HG02840 (cell line): ENCODE data around the gene PTPN7.
"Not testable (repeated sequence)": the region's sequence is repeated elsewhere in the genome, so short reads cannot be mapped to it uniquely, and the experiment has no call there.

ENCODE experiments used
- ATAC-seq: cut with Tn5 transposase; IDR thresholded peaks from one replicate; pipeline ENCODE4 v1.9.1; 2021; ENCODE audit warnings: mild to moderate bottlenecking, moderate library complexity, moderate number of reproducible peaks; ENCODE audit not compliant: unreplicated experiment, low FRiP score

Gene PTPN7

GRCh38 chr1:202111589-202111988 is 48.8 kb downstream of the PTPN7 start:
- ATAC-seq = not testable (repeated sequence)

- no peak for ATAC-seq
These were observed 49.4 kb downstream of the PTPN7 start for GRCh38 chr1:202110977-202111376.

- no peak for ATAC-seq
These were observed 52.3 kb downstream of the PTPN7 start for GRCh38 chr1:202107801-202108731.

- ATAC-seq = no peak
These were observed 53.1 kb downstream of the PTPN7 start for GRCh38 chr1:202107321-202107761.

- no peak for ATAC-seq
These were observed 53.8 kb downstream of the PTPN7 start for GRCh38 chr1:202106340-202107254.

GRCh38 chr1:202105571-202106339 is 54.6 kb downstream of the PTPN7 start:
- ATAC-seq = no peak

- ATAC-seq = no peak
These were observed 56.3 kb downstream of the PTPN7 start for GRCh38 chr1:202104073-202104472.

- ATAC-seq = no peak
These were observed 59.2 kb downstream of the PTPN7 start for GRCh38 chr1:202101184-202101583.
